ENCODE results near the gene PLEKHM2.

Gene PLEKHM2

DNA sequence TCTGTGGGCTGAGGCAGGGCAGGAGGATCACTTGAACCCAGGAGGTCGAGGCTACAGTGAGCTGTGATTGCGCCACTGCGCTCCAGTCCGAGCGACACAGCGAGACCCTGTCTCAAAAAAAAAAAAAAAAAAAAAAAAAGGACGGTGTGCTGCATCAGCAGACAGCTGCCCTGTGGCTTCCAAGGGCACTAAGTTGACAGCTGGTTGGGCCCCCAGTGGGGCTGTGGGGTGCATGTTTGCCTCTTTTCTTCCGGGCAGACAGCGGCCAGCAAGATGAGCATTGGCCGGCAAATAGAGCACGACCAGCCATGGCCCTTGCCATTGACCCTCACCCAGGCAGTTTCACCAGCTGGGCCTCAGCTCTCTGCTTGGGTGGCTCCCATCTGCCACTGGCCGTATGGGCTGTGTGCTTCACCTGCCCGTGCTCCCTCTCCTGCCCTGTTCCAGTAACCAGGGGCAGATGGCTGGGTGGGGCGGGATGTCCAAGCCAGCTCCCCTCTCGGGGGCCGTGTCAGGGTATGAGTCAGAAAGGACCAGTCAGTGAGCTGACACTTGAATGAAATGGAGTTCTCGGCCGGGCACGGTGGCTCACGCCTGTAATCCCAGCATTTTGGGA is 39.6 kb downstream of the PLEKHM2 start:
- no peak for DNase-seq (ENCODE audit: extremely low read depth, low read depth)

DNA sequence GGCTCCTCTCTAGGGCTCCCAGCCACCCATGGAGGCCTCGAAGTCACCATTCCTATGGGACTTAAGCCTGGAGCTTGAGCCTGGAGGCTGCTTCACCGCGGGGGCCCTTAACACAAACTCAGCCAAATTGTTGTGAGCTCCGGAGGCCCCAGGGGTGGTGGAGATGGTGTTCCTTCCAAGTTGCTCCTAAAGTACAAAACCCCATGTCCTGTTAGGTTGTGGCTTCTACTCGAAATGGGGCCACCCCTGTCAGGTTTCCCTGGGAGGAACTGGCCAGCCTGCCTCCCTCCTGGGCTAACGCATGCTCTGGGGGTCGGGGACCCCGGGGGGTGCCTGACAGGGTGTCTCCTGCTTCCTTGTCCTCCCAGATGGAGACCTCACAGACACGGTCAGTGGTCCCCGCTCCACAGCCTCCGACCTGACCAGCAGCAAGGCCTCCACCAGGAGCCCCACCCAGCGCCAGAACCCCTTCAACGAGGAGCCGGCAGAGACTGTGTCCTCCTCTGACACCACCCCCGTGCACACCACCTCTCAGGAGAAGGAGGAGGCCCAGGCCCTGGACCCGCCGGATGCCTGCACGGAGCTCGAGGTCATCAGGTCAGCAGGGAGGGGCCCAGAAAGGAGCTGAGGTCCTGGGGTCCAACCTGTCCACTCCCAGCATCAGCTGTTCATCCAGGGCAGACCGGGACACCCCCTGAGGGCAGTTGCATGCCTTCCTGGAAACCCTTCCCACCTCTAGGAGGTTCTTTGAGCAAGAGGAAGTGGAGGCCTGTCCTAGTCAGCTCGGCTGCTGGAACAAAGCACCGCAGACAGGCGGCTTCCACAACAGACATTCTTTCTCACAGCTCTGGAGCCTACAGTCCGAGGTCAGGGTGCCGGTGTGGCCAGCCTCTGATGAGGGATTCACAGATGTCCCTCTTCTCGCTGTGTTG is 41.1 kb downstream of the PLEKHM2 start:
- no peak for DNase-seq (ENCODE audit: extremely low read depth, low read depth)
- TF ChIP-seq, protein P1, sequence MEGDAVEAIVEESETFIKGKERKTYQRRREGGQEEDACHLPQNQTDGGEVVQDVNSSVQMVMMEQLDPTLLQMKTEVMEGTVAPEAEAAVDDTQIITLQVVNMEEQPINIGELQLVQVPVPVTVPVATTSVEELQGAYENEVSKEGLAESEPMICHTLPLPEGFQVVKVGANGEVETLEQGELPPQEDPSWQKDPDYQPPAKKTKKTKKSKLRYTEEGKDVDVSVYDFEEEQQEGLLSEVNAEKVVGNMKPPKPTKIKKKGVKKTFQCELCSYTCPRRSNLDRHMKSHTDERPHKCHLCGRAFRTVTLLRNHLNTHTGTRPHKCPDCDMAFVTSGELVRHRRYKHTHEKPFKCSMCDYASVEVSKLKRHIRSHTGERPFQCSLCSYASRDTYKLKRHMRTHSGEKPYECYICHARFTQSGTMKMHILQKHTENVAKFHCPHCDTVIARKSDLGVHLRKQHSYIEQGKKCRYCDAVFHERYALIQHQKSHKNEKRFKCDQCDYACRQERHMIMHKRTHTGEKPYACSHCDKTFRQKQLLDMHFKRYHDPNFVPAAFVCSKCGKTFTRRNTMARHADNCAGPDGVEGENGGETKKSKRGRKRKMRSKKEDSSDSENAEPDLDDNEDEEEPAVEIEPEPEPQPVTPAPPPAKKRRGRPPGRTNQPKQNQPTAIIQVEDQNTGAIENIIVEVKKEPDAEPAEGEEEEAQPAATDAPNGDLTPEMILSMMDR (IDR thresholded peaks at IDR 0.05; ENCODE audit: low read depth, low read length, missing control alignments): no peak
- H3K4me3 ChIP-seq (replicated peaks; ENCODE audit: low read depth, low read length): no peak overlapping the region

More for the DNA sequence above, 39.6 kb downstream of the PLEKHM2 start:
- TF ChIP-seq, protein P1 (IDR thresholded peaks at IDR 0.05; ENCODE audit: low read depth, low read length, missing control alignments): no peak
- no peak overlapping the region for H3K4me3 ChIP-seq (replicated peaks; ENCODE audit: low read depth, low read length)

DNA sequence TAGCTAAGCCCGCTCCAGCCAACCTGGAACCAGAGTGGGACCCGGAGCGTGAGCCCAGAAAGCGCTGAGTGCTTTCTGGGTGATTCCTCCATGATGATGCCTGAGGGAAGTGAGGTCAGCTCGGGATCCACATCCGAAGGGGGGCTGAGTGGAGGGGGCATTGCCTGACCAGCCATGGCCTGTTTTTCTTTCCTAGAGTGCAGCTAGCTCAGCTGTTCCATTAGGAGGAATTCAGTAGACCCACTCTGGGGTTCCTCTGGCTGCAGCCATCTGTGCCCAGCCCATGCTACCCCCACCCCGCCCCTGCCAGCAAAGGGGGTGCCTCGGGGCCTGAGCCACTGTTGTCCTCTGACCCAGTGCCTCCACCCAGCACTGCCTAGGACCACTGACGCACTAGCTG is 42.4 kb downstream of the PLEKHM2 start:
- TF ChIP-seq, protein P1 (IDR thresholded peaks at IDR 0.05; ENCODE audit: low read depth, low read length, missing control alignments): no peak
- H3K4me3 ChIP-seq (replicated peaks; ENCODE audit: low read depth, low read length): no peak overlapping the region
- DNase-seq (ENCODE audit: extremely low read depth, low read depth): no peak

DNA sequence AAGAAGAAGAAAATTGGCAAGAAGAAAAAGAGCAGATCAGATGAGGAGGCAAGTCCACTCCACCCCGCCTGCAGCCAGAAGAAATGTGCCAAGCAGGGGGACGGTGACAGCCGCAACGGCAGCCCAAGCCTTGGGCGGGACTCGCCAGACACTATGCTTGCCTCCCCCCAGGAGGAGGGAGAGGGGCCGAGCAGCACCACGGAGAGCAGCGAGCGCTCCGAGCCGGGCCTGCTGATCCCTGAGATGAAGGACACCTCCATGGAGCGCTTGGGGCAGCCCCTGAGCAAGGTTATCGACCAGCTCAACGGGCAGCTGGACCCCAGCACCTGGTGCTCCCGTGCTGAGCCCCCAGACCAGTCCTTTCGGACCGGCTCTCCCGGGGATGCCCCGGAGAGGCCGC is 42.9 kb downstream of the PLEKHM2 start:
- TF ChIP-seq, protein P1 (IDR thresholded peaks at IDR 0.05; ENCODE audit: low read depth, low read length, missing control alignments): no peak
- no peak overlapping the region for H3K4me3 ChIP-seq (replicated peaks; ENCODE audit: low read depth, low read length)
- DNase-seq (ENCODE audit: extremely low read depth, low read depth): no peak

DNA sequence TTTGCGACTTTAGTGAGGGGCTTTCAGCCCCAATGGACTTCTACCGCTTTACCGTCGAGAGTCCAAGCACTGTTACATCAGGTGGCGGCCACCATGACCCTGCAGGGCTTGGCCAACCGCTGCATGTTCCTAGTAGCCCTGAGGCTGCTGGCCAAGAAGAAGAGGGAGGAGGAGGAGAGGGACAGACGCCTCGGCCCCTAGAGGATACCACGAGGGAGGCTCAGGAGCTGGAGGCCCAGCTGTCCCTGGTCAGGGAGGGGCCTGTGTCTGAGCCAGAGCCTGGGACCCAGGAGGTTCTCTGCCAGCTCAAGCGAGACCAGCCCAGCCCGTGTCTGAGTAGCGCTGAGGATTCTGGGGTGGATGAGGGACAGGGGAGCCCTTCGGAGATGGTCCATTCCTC is 43.3 kb downstream of the PLEKHM2 start:
- TF ChIP-seq, protein P1 (IDR thresholded peaks at IDR 0.05; ENCODE audit: low read depth, low read length, missing control alignments): no peak
- DNase-seq (ENCODE audit: extremely low read depth, low read depth): no peak
- H3K4me3 ChIP-seq (replicated peaks; ENCODE audit: low read depth, low read length): no peak overlapping the region

DNA sequence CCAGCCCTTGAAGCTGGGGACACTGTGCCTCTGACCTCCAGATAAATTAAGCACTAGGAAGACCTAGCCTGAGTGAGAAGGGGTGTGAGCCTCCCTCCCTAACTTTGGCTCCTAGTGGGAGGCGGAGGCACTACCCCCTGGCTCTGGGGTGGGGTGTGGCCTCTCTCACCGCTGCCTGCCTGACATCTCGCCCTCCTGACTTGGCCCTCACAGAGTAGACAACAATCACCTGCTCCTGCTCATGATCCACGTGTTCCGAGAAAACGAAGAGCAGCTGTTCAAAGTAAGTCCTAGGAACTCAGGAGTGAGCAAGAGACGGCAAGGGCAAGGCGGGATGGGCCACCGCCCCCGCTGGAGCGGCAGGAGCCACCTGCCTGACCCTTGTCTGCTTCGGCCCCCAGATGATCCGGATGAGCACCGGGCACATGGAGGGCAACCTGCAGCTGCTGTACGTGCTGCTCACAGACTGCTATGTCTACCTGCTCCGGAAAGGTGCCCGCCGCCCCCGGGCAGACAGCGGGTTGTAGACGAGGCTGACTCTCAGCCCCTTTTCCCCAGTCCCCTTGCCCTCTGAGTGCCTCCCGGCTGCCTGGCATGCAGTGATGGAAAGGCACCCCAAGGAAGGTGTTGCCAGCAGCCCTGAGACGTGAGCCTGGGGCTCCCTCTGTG is 43.9 kb downstream of the PLEKHM2 start:
- H3K4me3 ChIP-seq (replicated peaks; ENCODE audit: low read depth, low read length): no peak overlapping the region
- no peak for DNase-seq (ENCODE audit: extremely low read depth, low read depth)
- TF ChIP-seq, protein P1 (IDR thresholded peaks at IDR 0.05; ENCODE audit: low read depth, low read length, missing control alignments): no peak
